DND-41 (cell line): ENCODE results near the gene ARHGEF38.

Experiments
- ATAC-seq: fragments of 200-7000 bp; cut with Tn5 transposase; 3 replicates; pipeline ENCODE4 v1.9.1; 2021; ENCODE audit warnings: low read depth; ENCODE audit not compliant: insufficient read depth
- DNase-seq: peaks from one replicate; pipeline ENCODE4 v3.0.0-alpha.2; 2020
- H2AFZ ChIP-seq: 2 replicates; pipeline ENCODE4 v1.6.0; 2012; ENCODE audit warnings: low read depth, low read length
- H3K27ac ChIP-seq: 2 replicates; pipeline ENCODE4 v1.5.1; 2012; ENCODE audit warnings: low read length, inconsistent platforms
- H3K27me3 ChIP-seq: fragments of 200-600 bp; sonication (generic); 2 replicates; pipeline ENCODE4 v1.6.0; 2012; ENCODE audit warnings: low read length, mild to moderate bottlenecking, inconsistent platforms; ENCODE audit not compliant: insufficient read depth, poor library complexity
- H3K36me3 ChIP-seq: 2 replicates; pipeline ENCODE4 v1.5.1; 2012; ENCODE audit warnings: low read length, inconsistent platforms; ENCODE audit not compliant: insufficient read depth
- H3K4me1 ChIP-seq: 2 replicates; pipeline ENCODE4 v1.5.1; 2012; ENCODE audit warnings: mild to moderate bottlenecking, low read length; ENCODE audit not compliant: insufficient read depth
- H3K4me2 ChIP-seq: 2 replicates; pipeline ENCODE4 v1.6.0; 2012; ENCODE audit warnings: mild to moderate bottlenecking, moderate library complexity, low read length, inconsistent platforms; ENCODE audit not compliant: insufficient read depth
- H3K4me3 ChIP-seq, 2 experiments: fragments of 200-600 bp in 1 of 2; shearing (Covaris generic) in 1 of 2; 2 replicates each; pipeline ENCODE4 v1.5.1; 2012 to 2016; ENCODE audit warnings: inconsistent platforms in 2 of 2, low read length in 2 of 2, mild to moderate bottlenecking in 2 of 2, low read depth in 1 of 2, moderate library complexity in 1 of 2
- H3K79me2 ChIP-seq: 2 replicates; pipeline ENCODE4 v1.6.0; 2012; ENCODE audit warnings: low read length, inconsistent platforms; ENCODE audit not compliant: insufficient read depth
- H3K9ac ChIP-seq: 2 replicates; pipeline ENCODE4 v1.6.0; 2012; ENCODE audit warnings: low read depth, mild to moderate bottlenecking, inconsistent platforms, low read length, moderate library complexity
- H3K9me3 ChIP-seq: 2 replicates; pipeline ENCODE4 v1.5.1; 2012; ENCODE audit warnings: low read length, moderate library complexity, mild to moderate bottlenecking, inconsistent platforms; ENCODE audit not compliant: insufficient read depth, severe bottlenecking
- H4K20me1 ChIP-seq: 2 replicates; pipeline ENCODE4 v1.6.0; 2012; ENCODE audit warnings: low read length; ENCODE audit not compliant: insufficient read depth
- CTCF ChIP-seq: IDR thresholded peaks from 2 replicates; pipeline ENCODE4 v1.5.1; 2012; ENCODE audit warnings: borderline replicate concordance, low read length, moderate library complexity, mild to moderate bottlenecking; ENCODE audit not compliant: poor library complexity, severe bottlenecking; ENCODE audit errors: extremely low read depth
- EZH2 ChIP-seq: IDR thresholded peaks from 3 replicates; pipeline ENCODE4 v1.6.1; 2012; ENCODE audit warnings: borderline replicate concordance, low read depth, mild to moderate bottlenecking, moderate library complexity, low read length, inconsistent platforms; ENCODE audit not compliant: severe bottlenecking

The ARHGEF38 gene

GRCh38 chr4:105674011-105674410, 121.6 kb downstream of the ARHGEF38 start:
- no peaks in the 10 kb centered on the region for H4K20me1 ChIP-seq
- TF ChIP-seq EZH2: no peak
- TF ChIP-seq CTCF: no peak
- no peaks in the 10 kb centered on the region for H3K79me2 ChIP-seq
- H3K4me2 ChIP-seq: no peak overlapping the region
- H3K4me3 ChIP-seq: no peak overlapping the region
- H3K27me3 ChIP-seq: no peaks in the 10 kb centered on the region
- ATAC-seq: no peak
- no peak for DNase-seq
- no peak overlapping the region for H3K9ac ChIP-seq
- no peaks in the 10 kb centered on the region for H3K36me3 ChIP-seq
- H3K9me3 ChIP-seq: no peaks in the 10 kb centered on the region
- H2AFZ ChIP-seq: no peak overlapping the region
- H3K4me1 ChIP-seq: no peaks in the 10 kb centered on the region
- H3K27ac ChIP-seq: no peak overlapping the region

- no peaks in the 10 kb centered on the region for H4K20me1 ChIP-seq
- H3K4me1 ChIP-seq: no peaks in the 10 kb centered on the region
- H3K79me2 ChIP-seq: no peaks in the 10 kb centered on the region
- no peak overlapping the region for H3K4me2 ChIP-seq
- H3K27me3 ChIP-seq: no peaks in the 10 kb centered on the region
- H2AFZ ChIP-seq: no peak overlapping the region
- H3K27ac ChIP-seq: no peak overlapping the region
- H3K9ac ChIP-seq: no peak overlapping the region
- DNase-seq (no peak), ATAC-seq (no peak)
- TF ChIP-seq CTCF (no peak), EZH2 (no peak)
- peaks cover 11% of the 10 kb centered on the region; the same call in 1 of the 2 replicates for H3K36me3 ChIP-seq
- no peaks in the 10 kb centered on the region for H3K9me3 ChIP-seq
- H3K4me3 ChIP-seq: no peak overlapping the region
Observed at GRCh38 chr4:105677709-105678108, 125.3 kb downstream of the ARHGEF38 start.

GRCh38 chr4:105679186-105679585, 126.8 kb downstream of the ARHGEF38 start:
- Histone ChIP-seq H3K4me2 (no peak overlapping the region), H4K20me1 (no peaks in the 10 kb centered on the region), H3K27me3 (no peaks in the 10 kb centered on the region), H3K36me3 (peaks cover 25% of the 10 kb centered on the region), H3K4me3 (no peak overlapping the region), H2AFZ (no peak overlapping the region), H3K9ac (no peak overlapping the region), H3K9me3 (no peaks in the 10 kb centered on the region), H3K27ac (no peak overlapping the region), H3K4me1 (no peaks in the 10 kb centered on the region), H3K79me2 (no peaks in the 10 kb centered on the region)
- TF ChIP-seq CTCF (no peak), EZH2 (no peak)
- DNase-seq (no peak), ATAC-seq (no peak)

GRCh38 chr4:105683038-105683437, 130.6 kb downstream of the ARHGEF38 start:
- no peak overlapping the region for H2AFZ ChIP-seq
- H3K4me2 ChIP-seq: no peak overlapping the region
- no peak overlapping the region for H3K27ac ChIP-seq
- no peaks in the 10 kb centered on the region for H3K4me1 ChIP-seq
- no peaks in the 10 kb centered on the region for H3K9me3 ChIP-seq
- H3K79me2 ChIP-seq: no peaks in the 10 kb centered on the region
- no peak overlapping the region for H3K4me3 ChIP-seq
- TF ChIP-seq CTCF: no peak
- no peak for TF ChIP-seq EZH2
- H3K27me3 ChIP-seq: no peaks in the 10 kb centered on the region
- DNase-seq: no peak
- ATAC-seq: no peak
- no peaks in the 10 kb centered on the region for H4K20me1 ChIP-seq
- no peak overlapping the region for H3K9ac ChIP-seq
- H3K36me3 ChIP-seq: peaks cover 46% of the 10 kb centered on the region
